Stimulated activated CD4-positive, alpha-beta T cell treated with anti-CD3 and anti-CD28 coated beads, Interleukin-12 subunit alpha, Interleukin-12 subunit beta, amount 100 ng/mL, for 24 hours (primary cell): ENCODE data around the gene ERVK3-1.
"Not testable (repeated sequence)": the region's sequence is repeated elsewhere in the genome, so short reads cannot be mapped to it uniquely, and the experiment has no call there.

ENCODE experiments used
- DNase-seq, 2 experiments: peaks; one replicate each; pipeline ENCODE4 v3.0.0-alpha.2; 2020; ENCODE audit warnings: low read depth in 2 of 2

The ERVK3-1 gene

GRCh38 chr19:58305065-58305931 lies at the start of gene ERVK3-1:
ERVK3-1 (plus strand) TSS chr19:58305377; CDS start chr19:58312169, 6,792 bp downstream.
- peak; percentile 89 to 90 for DNase-seq

GRCh38 chr19:58258259-58258658 lies 46.9 kb upstream of the ERVK3-1 start:
- not testable (repeated sequence) for DNase-seq

- no peak for DNase-seq
These were observed 43.6 kb upstream of the ERVK3-1 start for GRCh38 chr19:58261600-58261967.

- no peak for DNase-seq
These were observed 42.9 kb upstream of the ERVK3-1 start for GRCh38 chr19:58261968-58262921.

- DNase-seq, result no peak
These were observed 42.3 kb upstream of the ERVK3-1 start for GRCh38 chr19:58262922-58263296.

GRCh38 chr19:58265100-58265499 lies 40.1 kb upstream of the ERVK3-1 start:
- DNase-seq, result no peak

GRCh38 chr19:58268344-58268743 lies 36.8 kb upstream of the ERVK3-1 start:
- no peak for DNase-seq

GRCh38 chr19:58274771-58275201 lies 30.4 kb upstream of the ERVK3-1 start:
- DNase-seq, result no peak

GRCh38 chr19:58275564-58275963 lies 29.6 kb upstream of the ERVK3-1 start:
- DNase-seq, result no peak

- no peak for DNase-seq
These were observed 28.0 kb upstream of the ERVK3-1 start for GRCh38 chr19:58277197-58277596.

GRCh38 chr19:58277748-58278540 lies 27.2 kb upstream of the ERVK3-1 start:
- DNase-seq, result no peak

GRCh38 chr19:58278541-58279041 lies 26.6 kb upstream of the ERVK3-1 start, which contains the start of gene ZNF8:
ZNF8 (plus strand) TSS chr19:58278955; CDS start chr19:58279082, 127 bp downstream.
- DNase-seq, result peak; percentile 96 to 98

- peak; percentile 6 to 46 for DNase-seq
These were observed 25.9 kb upstream of the ERVK3-1 start for GRCh38 chr19:58279042-58279924.

- no peak for DNase-seq
These were observed 25.3 kb upstream of the ERVK3-1 start for GRCh38 chr19:58279925-58280316.

- DNase-seq, result no peak
These were observed 21.0 kb upstream of the ERVK3-1 start for GRCh38 chr19:58284199-58284598.

GRCh38 chr19:58291943-58292342 lies 13.2 kb upstream of the ERVK3-1 start:
- no peak for DNase-seq

GRCh38 chr19:58294743-58295374 lies 10.3 kb upstream of the ERVK3-1 start:
- no peak for DNase-seq

- no peak for DNase-seq
These were observed 9.1 kb upstream of the ERVK3-1 start for GRCh38 chr19:58296104-58296503.

- DNase-seq, result no peak
These were observed 4.6 kb upstream of the ERVK3-1 start for GRCh38 chr19:58300620-58301019.

GRCh38 chr19:58304255-58304654 lies 922 bp upstream of the ERVK3-1 start:
- no peak for DNase-seq
